ENCODE data around the gene MMRN1. TPM values are rescaled to one million over a fixed set of nuclear protein-coding genes. Genes with fewer than 3 reads are reported as not detected.

MMRN1 gene
- total RNA-seq, 1 donor from 2014 or later, result 1.6 TPM

DNA sequence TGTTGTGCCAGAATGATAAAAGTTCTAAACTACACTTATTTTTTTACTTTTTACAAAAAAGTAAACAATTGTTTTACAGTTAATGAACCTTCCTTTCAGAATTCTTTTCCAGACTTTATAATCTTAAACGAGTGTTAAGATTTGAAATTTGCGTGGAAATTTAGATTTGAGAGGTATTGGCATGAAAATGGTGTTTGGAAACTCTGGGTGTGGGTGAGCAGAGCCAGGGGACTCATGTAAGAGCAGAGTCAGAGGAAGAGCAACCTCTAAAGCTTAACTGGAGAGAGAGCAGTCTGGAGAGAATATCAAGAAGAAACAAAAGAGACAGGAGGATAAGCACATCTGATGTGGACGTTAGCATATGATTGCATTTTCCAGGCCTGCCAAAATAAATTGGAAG is 48.2 kb downstream of the MMRN1 start:
- H3K9me3 Mint-ChIP-seq (ENCODE audit: low read depth), result no peaks in the 10 kb centered on the region
- no peaks in the 10 kb centered on the region for H3K27me3 Mint-ChIP-seq
- no peak for TF ChIP-seq CTCF (IDR thresholded peaks at IDR 0.05; ENCODE audit: unreplicated experiment)
- H3K4me3 Mint-ChIP-seq (ENCODE audit: low read depth), result no peak overlapping the region
- no peaks in the 10 kb centered on the region for H3K36me3 Mint-ChIP-seq (ENCODE audit: insufficient read depth)
- no peak for DNase-seq (ENCODE audit: low spot score, unreplicated experiment)
- no peak overlapping the region for H3K27ac Mint-ChIP-seq
- H3K4me1 Mint-ChIP-seq (ENCODE audit: low read depth), result no peaks in the 10 kb centered on the region

DNA sequence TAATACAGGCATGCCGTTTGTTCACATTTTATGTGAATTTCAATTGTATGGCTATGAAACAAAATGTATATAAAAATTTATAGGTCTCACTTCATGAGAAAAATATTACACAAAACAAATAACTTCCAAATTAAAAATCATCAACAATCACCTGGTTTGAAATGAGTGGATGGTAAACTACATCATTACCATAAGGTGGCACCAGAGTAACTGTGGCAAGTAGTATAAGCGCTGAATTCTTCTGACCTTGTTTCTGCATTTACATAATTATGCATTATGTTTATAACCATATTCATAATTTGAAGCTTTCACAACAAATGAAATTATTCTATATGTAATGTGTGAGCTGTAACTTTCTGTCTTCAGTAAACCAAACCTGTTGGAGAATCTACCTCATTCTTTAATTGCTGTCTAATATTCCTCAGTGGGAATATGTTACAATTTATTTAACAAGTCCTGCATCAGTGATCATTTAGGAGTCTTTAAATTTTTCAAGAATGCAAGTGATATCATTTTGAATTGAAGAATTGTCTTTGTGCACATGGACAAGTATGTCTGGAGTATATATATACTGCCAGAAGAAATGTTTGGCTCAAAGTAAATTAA is 55.2 kb downstream of the MMRN1 start:
- no peak for DNase-seq (ENCODE audit: low spot score, unreplicated experiment)
- no peak overlapping the region for H3K27ac Mint-ChIP-seq
- no peaks in the 10 kb centered on the region for H3K9me3 Mint-ChIP-seq (ENCODE audit: low read depth)
- no peak overlapping the region for H3K4me3 Mint-ChIP-seq (ENCODE audit: low read depth)
- H3K4me1 Mint-ChIP-seq (ENCODE audit: low read depth), result no peaks in the 10 kb centered on the region
- peak; percentile 44 for TF ChIP-seq CTCF (IDR thresholded peaks at IDR 0.05; ENCODE audit: unreplicated experiment)
- no peaks in the 10 kb centered on the region for H3K27me3 Mint-ChIP-seq
- H3K36me3 Mint-ChIP-seq (ENCODE audit: insufficient read depth), result no peaks in the 10 kb centered on the region

- Mint-ChIP-seq H3K4me1 (ENCODE audit: low read depth) (no peaks in the 10 kb centered on the region), H3K27ac (no peak overlapping the region), H3K4me3 (ENCODE audit: low read depth) (no peak overlapping the region), H3K9me3 (ENCODE audit: low read depth) (no peaks in the 10 kb centered on the region), H3K27me3 (no peaks in the 10 kb centered on the region), H3K36me3 (ENCODE audit: insufficient read depth) (no peaks in the 10 kb centered on the region)
- no peak for DNase-seq (ENCODE audit: low spot score, unreplicated experiment)
- no peak for TF ChIP-seq CTCF (IDR thresholded peaks at IDR 0.05; ENCODE audit: unreplicated experiment)
These were observed 57.8 kb downstream of the MMRN1 start for GRCh38 chr4:89952458-89952857.

DNA sequence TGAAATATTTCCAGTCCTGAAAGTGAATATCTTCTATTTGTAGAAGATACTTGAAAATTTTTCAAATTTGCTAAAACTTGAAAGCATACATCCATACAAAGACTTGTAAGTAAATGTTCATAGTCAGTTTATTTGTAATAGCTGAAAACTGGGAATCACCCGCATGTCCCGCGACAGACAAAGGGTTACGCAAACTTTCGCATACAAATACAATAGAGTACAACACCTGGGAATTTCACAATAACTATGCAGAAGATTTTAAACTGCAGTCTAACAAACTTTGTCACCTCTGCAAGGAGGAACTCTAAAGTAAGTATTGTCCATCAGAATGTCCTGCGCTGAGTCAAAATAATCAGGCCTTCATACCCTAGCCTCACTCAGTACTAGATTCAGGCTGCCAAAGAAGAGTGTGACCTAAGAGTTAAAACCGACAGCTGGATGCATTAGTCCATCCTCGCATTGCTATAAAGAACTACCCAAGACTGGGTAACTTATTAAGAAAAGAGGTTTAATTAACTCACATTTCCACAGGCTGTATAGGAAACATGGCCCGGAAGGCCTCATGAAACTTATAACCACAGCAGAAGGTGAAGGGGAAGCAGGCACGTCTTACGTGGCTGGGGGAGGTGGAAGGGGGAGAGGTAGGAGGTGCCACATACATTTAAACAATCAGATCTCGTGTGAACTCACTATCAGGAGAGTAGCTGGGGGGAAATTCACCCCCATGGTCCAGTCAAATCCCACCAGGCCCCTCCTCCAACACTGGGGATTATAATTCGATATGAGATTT is 60.4 kb downstream of the MMRN1 start:
- DNase-seq (ENCODE audit: low spot score, unreplicated experiment), result no peak
- no peak for TF ChIP-seq CTCF (IDR thresholded peaks at IDR 0.05; ENCODE audit: unreplicated experiment)

DNA sequence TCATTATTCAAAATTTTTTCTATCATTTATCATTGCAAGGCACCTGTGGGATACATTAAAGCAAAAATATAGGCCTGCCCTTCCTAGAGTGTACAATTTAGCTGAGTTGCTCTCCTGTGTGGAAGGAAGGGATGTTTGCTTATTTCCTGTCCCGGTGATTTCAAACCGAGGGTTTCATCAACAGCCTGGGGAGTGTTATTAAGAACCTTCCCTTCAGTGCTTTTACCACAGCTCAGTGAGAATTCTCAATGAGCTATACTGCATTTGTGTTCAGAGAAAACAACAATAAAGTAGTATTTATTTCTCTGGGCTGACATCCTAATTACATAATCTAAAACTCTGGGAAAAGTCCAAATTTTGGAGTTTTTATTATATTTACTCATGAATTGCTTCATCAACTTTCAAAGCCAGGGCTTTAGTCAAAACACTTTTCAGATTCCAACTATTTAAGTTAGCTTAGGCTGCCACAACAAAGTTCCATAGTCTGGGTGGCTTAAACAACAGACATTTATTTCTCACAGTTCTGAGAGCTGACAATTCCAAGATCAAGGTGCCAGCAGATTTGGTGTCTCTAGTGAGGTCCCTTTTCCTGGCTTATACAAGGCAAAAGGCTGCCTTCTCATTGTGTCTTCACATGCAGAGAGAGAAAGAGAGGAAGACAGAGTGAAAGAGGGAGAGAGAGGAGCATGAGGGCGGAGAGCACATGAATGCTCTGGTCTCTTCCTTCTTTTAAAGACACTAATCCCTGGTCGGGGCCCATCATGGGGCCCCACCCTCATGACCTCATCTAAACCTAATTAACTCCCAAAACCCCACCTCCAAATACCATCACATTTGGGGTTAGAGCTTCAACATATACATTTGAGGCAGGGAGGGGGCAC is 62.6 kb downstream of the MMRN1 start:
- no peaks in the 10 kb centered on the region for H3K9me3 Mint-ChIP-seq (ENCODE audit: low read depth)

More for the DNA sequence above, 60.4 kb downstream of the MMRN1 start:
- H3K9me3 Mint-ChIP-seq (ENCODE audit: low read depth), result no peaks in the 10 kb centered on the region
- no peaks in the 10 kb centered on the region for H3K36me3 Mint-ChIP-seq (ENCODE audit: insufficient read depth)
- H3K27me3 Mint-ChIP-seq, result no peaks in the 10 kb centered on the region
- no peak overlapping the region for H3K27ac Mint-ChIP-seq
- H3K4me3 Mint-ChIP-seq (ENCODE audit: low read depth), result no peak overlapping the region
- peaks cover 2% of the 10 kb centered on the region for H3K4me1 Mint-ChIP-seq (ENCODE audit: low read depth)

More for the DNA sequence above, 62.6 kb downstream of the MMRN1 start:
- no peaks in the 10 kb centered on the region for H3K36me3 Mint-ChIP-seq (ENCODE audit: insufficient read depth)
- H3K27me3 Mint-ChIP-seq, result no peaks in the 10 kb centered on the region
- DNase-seq (ENCODE audit: low spot score, unreplicated experiment), result no peak
- peaks cover 2% of the 10 kb centered on the region for H3K4me1 Mint-ChIP-seq (ENCODE audit: low read depth)
- H3K27ac Mint-ChIP-seq, result no peak overlapping the region
- no peak overlapping the region for H3K4me3 Mint-ChIP-seq (ENCODE audit: low read depth)
- TF ChIP-seq CTCF (IDR thresholded peaks at IDR 0.05; ENCODE audit: unreplicated experiment), result no peak
